GM12878 (cell line): ENCODE data around the gene XPNPEP3.

Experiments used
- CEBPZ ChIP-seq: fragments of 150-350 bp; IDR thresholded peaks from 2 replicates; pipeline ENCODE4 v1.6.1; 2016; ENCODE audit warnings: low read depth, low read length
- CHD2 ChIP-seq: IDR thresholded peaks from 2 replicates; pipeline ENCODE4 v1.6.1; 2011; ENCODE audit warnings: low read depth, low read length, improper control_type of control experiment, borderline replicate concordance
- CTCF ChIP-seq, 3 experiments: IDR thresholded peaks in 2 of 3; conservative IDR thresholded peaks in 1 of 3; 2 replicates each; pipeline ENCODE4 v1.5.1; 2011; ENCODE audit warnings: low read depth in 3 of 3, low read length in 3 of 3, mild to moderate bottlenecking in 3 of 3, control low read depth in 2 of 3, moderate library complexity in 2 of 3, inconsistent platforms in 1 of 3, mixed read lengths in 1 of 3; ENCODE audit not compliant: control insufficient read depth in 2 of 3, insufficient read depth in 1 of 3; ENCODE audit errors: extremely low read depth in 1 of 3
- EGR1 ChIP-seq, 2 experiments: IDR thresholded peaks; 1 replicate in 1 of 2; 2 replicates in 1 of 2; pipeline ENCODE4 v1.6.1; 2011 to 2012; ENCODE audit warnings: low read depth in 2 of 2, low read length in 2 of 2, borderline replicate concordance in 1 of 2, mild to moderate bottlenecking in 1 of 2, moderate library complexity in 1 of 2
- EZH2 ChIP-seq: IDR thresholded peaks from 2 replicates; pipeline ENCODE4 v1.6.1; 2012; ENCODE audit warnings: low read depth, mild to moderate bottlenecking, control low read depth, inconsistent platforms, low read length, borderline replicate concordance; ENCODE audit not compliant: control insufficient read depth
- NFIC ChIP-seq: IDR thresholded peaks from 2 replicates; pipeline ENCODE4 v1.6.1; 2012; ENCODE audit warnings: low read depth, mild to moderate bottlenecking, inconsistent platforms, low read length, moderate library complexity
- PAX8 ChIP-seq: fragments of 450-650 bp; IDR thresholded peaks from 2 replicates; pipeline ENCODE4 v1.6.1; 2017; ENCODE audit warnings: mild to moderate bottlenecking, moderate library complexity
- POLR2A ChIP-seq: IDR thresholded peaks from 2 replicates; pipeline ENCODE4 v1.6.1; 2011; ENCODE audit warnings: low read depth, mild to moderate bottlenecking, low read length
- RAD21 ChIP-seq: IDR thresholded peaks from 2 replicates; pipeline ENCODE4 v1.6.1; 2011; ENCODE audit warnings: mild to moderate bottlenecking, low read depth, low read length, moderate library complexity; ENCODE audit not compliant: insufficient read depth
- TCF12 ChIP-seq: IDR thresholded peaks from 2 replicates; pipeline ENCODE4 v1.6.1; 2011; ENCODE audit warnings: low read depth, mild to moderate bottlenecking, low read length
- YBX1 ChIP-seq: fragments of 450-650 bp; IDR thresholded peaks from 2 replicates; pipeline ENCODE4 v1.6.1; 2016; ENCODE audit warnings: antibody characterized with exemption
- TF ChIP-seq, protein P1 (sequence below): fragments of 450-650 bp; IDR thresholded peaks from 2 replicates; pipeline ENCODE4 v1.6.1; 2017; ENCODE audit warnings: mild to moderate bottlenecking
- TF ChIP-seq, protein P2 (sequence below): fragments of 450-650 bp; IDR thresholded peaks from 2 replicates; pipeline ENCODE4 v1.6.1; 2016; ENCODE audit warnings: mild to moderate bottlenecking

DNA sequence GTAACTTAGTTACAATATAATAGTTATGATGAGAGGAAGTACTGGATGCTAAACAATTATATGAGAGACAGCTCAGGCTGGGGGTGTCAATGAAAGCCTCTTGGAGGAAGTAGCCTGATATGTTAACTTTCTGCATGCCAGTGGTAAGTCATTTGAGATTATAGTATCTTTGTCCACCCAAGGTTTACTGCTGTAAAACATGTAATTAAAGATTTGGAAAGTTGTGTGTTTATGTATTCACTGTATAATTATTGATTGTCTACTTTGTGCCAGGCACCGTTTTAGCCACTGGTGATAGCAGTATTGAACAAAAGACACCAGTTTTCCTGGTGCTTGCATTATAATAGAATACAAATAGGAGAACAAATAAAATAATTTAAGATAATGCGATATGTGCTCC, 5.6 kb downstream of the XPNPEP3 start:
- TF ChIP-seq, protein P1, sequence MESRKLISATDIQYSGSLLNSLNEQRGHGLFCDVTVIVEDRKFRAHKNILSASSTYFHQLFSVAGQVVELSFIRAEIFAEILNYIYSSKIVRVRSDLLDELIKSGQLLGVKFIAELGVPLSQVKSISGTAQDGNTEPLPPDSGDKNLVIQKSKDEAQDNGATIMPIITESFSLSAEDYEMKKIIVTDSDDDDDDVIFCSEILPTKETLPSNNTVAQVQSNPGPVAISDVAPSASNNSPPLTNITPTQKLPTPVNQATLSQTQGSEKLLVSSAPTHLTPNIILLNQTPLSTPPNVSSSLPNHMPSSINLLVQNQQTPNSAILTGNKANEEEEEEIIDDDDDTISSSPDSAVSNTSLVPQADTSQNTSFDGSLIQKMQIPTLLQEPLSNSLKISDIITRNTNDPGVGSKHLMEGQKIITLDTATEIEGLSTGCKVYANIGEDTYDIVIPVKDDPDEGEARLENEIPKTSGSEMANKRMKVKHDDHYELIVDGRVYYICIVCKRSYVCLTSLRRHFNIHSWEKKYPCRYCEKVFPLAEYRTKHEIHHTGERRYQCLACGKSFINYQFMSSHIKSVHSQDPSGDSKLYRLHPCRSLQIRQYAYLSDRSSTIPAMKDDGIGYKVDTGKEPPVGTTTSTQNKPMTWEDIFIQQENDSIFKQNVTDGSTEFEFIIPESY, result no peak
- no peak for TF ChIP-seq EZH2
- TF ChIP-seq, protein P2, sequence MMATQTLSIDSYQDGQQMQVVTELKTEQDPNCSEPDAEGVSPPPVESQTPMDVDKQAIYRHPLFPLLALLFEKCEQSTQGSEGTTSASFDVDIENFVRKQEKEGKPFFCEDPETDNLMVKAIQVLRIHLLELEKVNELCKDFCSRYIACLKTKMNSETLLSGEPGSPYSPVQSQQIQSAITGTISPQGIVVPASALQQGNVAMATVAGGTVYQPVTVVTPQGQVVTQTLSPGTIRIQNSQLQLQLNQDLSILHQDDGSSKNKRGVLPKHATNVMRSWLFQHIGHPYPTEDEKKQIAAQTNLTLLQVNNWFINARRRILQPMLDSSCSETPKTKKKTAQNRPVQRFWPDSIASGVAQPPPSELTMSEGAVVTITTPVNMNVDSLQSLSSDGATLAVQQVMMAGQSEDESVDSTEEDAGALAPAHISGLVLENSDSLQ, result no peak
- no peak for TF ChIP-seq CTCF (IDR thresholded peaks at IDR 0.05 in 2 of 3, conservative IDR thresholded peaks at IDR 0.05 in 1 of 3; ENCODE audit: control insufficient read depth in 2 of 3, extremely low read depth in 1 of 3, insufficient read depth in 1 of 3, low read depth in 3 of 3, low read length in 3 of 3)
- TF ChIP-seq POLR2A, result no peak
- no peak for TF ChIP-seq CEBPZ
- no peak for TF ChIP-seq RAD21
- no peak for TF ChIP-seq PAX8
- no peak for TF ChIP-seq YBX1
- TF ChIP-seq CHD2, result no peak
- TF ChIP-seq TCF12, result no peak
- no peak for TF ChIP-seq NFIC
- TF ChIP-seq EGR1 (IDR thresholded peaks at IDR 0.05; ENCODE audit: borderline replicate concordance in 1 of 2, low read depth in 2 of 2, low read length in 2 of 2), result no peak
